Left lung (tissue), 10 donors: ENCODE data around the gene RNF43. TPM values are rescaled to one million over a fixed set of nuclear protein-coding genes. Genes with fewer than 3 reads are reported as not detected.

Source experiments
- ATAC-seq: fragments of 200-7000 bp; cut with Tn5 transposase; one replicate; pipeline ENCODE4 v1.9.1; 2020; ENCODE audit warnings: moderate library complexity
- DNase-seq, 4 donors: peaks; one replicate each; pipeline ENCODE4 v3.0.0-alpha.2; 2013 to 2020
- H3K27ac ChIP-seq, 2 donors: fragments of 200-600 bp; sonication (generic) in 1 of 2; one replicate each; pipeline versions ENCODE4 v1.5.0 to v1.8.0; 2020 to 2021
- H3K27me3 ChIP-seq, 2 donors: fragments of 200-600 bp; sonication (generic) in 1 of 2; one replicate each; pipeline versions ENCODE4 v1.5.0 to v1.8.0; 2020 to 2021
- H3K36me3 ChIP-seq, 2 donors: fragments of 200-600 bp; sonication (generic) in 1 of 2; one replicate each; pipeline versions ENCODE4 v1.5.0 to v1.8.0; 2020 to 2021
- H3K4me1 ChIP-seq, 2 donors: fragments of 200-600 bp; one replicate each; pipeline ENCODE4 v1.8.0; 2021
- H3K4me3 ChIP-seq, 2 donors: fragments of 200-600 bp; sonication (generic) in 1 of 2; one replicate each; pipeline versions ENCODE4 v1.5.0 to v1.8.0; 2020 to 2021; ENCODE audit warnings: mild to moderate bottlenecking in 1 of 2
- H3K9me3 ChIP-seq, 2 donors: fragments of 200-600 bp; sonication (generic) in 1 of 2; one replicate each; pipeline versions ENCODE4 v1.5.0 to v1.8.0; 2020 to 2021
- CTCF ChIP-seq, 2 donors: fragments of 200-600 bp; sonication (generic) in 1 of 2; IDR thresholded peaks; one replicate each; pipeline versions ENCODE4 v1.5.0 to v1.8.0; 2021; ENCODE audit warnings: antibody characterized with exemption in 2 of 2
- intact Hi-C, 2 donors: fragments of 100-400 bp; cut with DNase I; formaldehyde crosslinking; loops; one replicate each; pipeline versions ENCODE4 v1.11.2 to v1.14.2; 2022
- polyA plus RNA-seq, 6 donors: library from polyadenylated mRNA; unstranded; fragments of 120-200 nt; gene quantifications; one replicate each; pipeline ENCODE4 v1.2.1, GENCODE V29; 2013; ENCODE audit not compliant: insufficient read length in 6 of 6
- total RNA-seq, 2 donors: library from RNA; stranded (reverse); fragmentation: NEBNext Ultra II Directional; extraction: Animal tissue kit (Norgen Biotek cat#: 25700); gene quantifications; one replicate each; pipeline ENCODE4 v1.2.1, GENCODE V29; 2021
- donor health status: DM: no; HTN: yes; CAD: no.
- donor health status: DM: no; HTN: no; CAD: no.

RNF43 gene
- total and polyA plus RNA-seq, 8 donors: 6.8 to 55.8 (median 36.0) TPM

GRCh38 chr17:58410714-58411407 is 6.5 kb downstream of the RNF43 start:
- Histone ChIP-seq H3K4me3 (no peak overlapping the region), H3K9me3 (no peaks in the 10 kb centered on the region), H3K36me3 (no peaks in the 10 kb centered on the region), H3K4me1 (no peaks in the 10 kb centered on the region), H3K27ac (no peak overlapping the region), H3K27me3 (peaks cover 0 to 3% of the 10 kb centered on the region in 2 donors)
- ATAC-seq (no peak), DNase-seq (no peak)
- TF ChIP-seq CTCF (IDR thresholded peaks at IDR 0.05): no peak
- intact Hi-C loops: no loop called here

GRCh38 chr17:58409432-58409831 is 7.9 kb downstream of the RNF43 start:
- Histone ChIP-seq H3K4me1 (no peaks in the 10 kb centered on the region), H3K9me3 (no peaks in the 10 kb centered on the region), H3K36me3 (no peaks in the 10 kb centered on the region), H3K4me3 (no peak overlapping the region), H3K27me3 (peaks cover 0 to 9% of the 10 kb centered on the region in 2 donors), H3K27ac (no peak overlapping the region)
- intact Hi-C loops: no loop called here
- TF ChIP-seq CTCF (IDR thresholded peaks at IDR 0.05): no peak
- DNase-seq (no peak), ATAC-seq (no peak)

GRCh38 chr17:58403311-58403710 is 14.0 kb downstream of the RNF43 start:
- intact Hi-C loops: no loop called here
- ATAC-seq (peak; percentile 75), DNase-seq (no peak)
- Histone ChIP-seq H3K27me3 (peaks cover 0 to 9% of the 10 kb centered on the region in 2 donors), H3K36me3 (no peaks in the 10 kb centered on the region), H3K4me3 (no peak overlapping the region), H3K9me3 (no peaks in the 10 kb centered on the region), H3K4me1 (no peaks in the 10 kb centered on the region), H3K27ac (no peak overlapping the region)
- TF ChIP-seq CTCF (IDR thresholded peaks at IDR 0.05): no peak

- no peak overlapping the region for H3K27ac ChIP-seq
- no peak overlapping the region for H3K4me3 ChIP-seq
- no peak for ATAC-seq
- H3K4me1 ChIP-seq: no peaks in the 10 kb centered on the region
- no peaks in the 10 kb centered on the region for H3K9me3 ChIP-seq
- no peak for DNase-seq
- no peak for TF ChIP-seq CTCF (IDR thresholded peaks at IDR 0.05)
- H3K36me3 ChIP-seq: no peaks in the 10 kb centered on the region
- H3K27me3 ChIP-seq: peaks cover 0 to 9% of the 10 kb centered on the region in 2 donors
- intact Hi-C loops: no loop called here
Observed at GRCh38 chr17:58402679-58403078, 14.7 kb downstream of the RNF43 start.

DNA sequence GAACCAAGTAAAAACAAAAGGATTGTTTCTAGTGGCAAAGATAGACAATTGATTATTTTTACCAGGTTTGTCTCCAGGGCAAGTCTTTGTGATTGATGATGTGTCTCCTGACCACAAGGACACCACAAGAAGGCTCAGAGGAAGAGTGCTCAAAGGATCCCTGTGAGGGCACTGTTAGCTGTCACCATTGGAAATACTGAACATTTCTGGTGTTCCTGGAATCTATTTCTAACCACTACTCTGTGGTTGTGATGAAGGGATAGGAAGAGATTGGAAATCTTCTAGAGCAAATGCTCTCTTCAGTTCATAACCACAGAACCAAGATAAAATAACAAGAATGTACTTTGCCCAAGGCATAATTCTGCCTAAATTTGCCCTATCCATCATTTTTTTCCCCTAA is 15.3 kb downstream of the RNF43 start:
- H3K36me3 ChIP-seq: no peaks in the 10 kb centered on the region
- H3K27ac ChIP-seq: no peak overlapping the region
- ATAC-seq: no peak
- no peaks in the 10 kb centered on the region for H3K4me1 ChIP-seq
- peaks cover 0 to 9% of the 10 kb centered on the region in 2 donors for H3K27me3 ChIP-seq
- intact Hi-C loops: no loop called here
- TF ChIP-seq CTCF (IDR thresholded peaks at IDR 0.05): no peak
- no peaks in the 10 kb centered on the region for H3K9me3 ChIP-seq
- H3K4me3 ChIP-seq: no peak overlapping the region
- DNase-seq: no peak
